ENCODE results near the gene RIMBP2.

DNA sequence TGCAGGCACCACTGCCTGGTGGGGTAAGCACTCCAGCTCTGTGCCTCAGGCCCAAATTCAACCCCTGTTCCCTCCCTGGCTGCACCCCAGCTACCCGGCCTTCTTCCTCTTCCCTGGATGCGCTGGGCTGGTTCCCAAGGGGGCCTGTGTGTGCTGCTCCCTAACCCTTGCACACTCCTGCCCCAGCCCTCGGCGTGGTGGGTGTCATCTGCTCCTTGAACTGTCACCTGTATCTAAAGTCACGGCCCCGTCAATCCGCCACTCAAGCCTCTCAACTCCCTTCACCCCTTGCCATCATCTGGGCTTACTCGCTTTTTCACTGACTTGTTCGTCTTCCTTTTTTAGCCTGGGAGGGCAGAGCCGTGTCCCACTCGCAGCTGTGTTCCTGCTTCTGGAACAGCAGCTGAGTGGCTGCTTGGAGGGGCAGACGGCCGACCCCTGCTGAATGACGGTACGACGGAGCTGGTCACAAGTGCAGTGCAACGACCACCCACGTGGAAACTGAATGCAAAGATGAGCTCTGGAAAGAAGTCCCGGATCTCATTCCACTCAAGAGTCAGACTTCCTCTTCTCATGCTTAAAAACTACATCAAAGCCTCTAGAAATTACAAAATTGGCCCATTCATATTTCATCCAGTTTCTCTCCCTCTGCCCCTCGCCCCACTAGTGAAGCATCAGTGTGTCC is 239.5 kb downstream of the RIMBP2 start:
- no peak for TF ChIP-seq ZNF416 (tag by site-specific recombination; IDR thresholded peaks at IDR 0.05)
- TF ChIP-seq ZNF785 (tag by site-specific recombination; IDR thresholded peaks at IDR 0.05): no peak
- no peak for TF ChIP-seq ZSCAN30 (tag by site-specific recombination; IDR thresholded peaks at IDR 0.05)
- no peak for TF ChIP-seq CTCF (tag by site-specific recombination; IDR thresholded peaks at IDR 0.05)
- TF ChIP-seq ZBTB11 (tag by site-specific recombination; conservative IDR thresholded peaks at IDR 0.05; ENCODE audit: low read depth): no peak
- TF ChIP-seq, protein P1, sequence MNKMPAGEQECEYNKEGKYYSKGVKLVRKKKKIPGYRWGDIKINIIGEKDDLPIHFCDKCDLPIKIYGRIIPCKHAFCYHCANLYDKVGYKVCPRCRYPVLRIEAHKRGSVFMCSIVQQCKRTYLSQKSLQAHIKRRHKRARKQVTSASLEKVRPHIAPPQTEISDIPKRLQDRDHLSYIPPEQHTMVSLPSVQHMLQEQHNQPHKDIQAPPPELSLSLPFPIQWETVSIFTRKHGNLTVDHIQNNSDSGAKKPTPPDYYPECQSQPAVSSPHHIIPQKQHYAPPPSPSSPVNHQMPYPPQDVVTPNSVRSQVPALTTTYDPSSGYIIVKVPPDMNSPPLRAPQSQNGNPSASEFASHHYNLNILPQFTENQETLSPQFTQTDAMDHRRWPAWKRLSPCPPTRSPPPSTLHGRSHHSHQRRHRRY (tag by site-specific recombination; IDR thresholded peaks at IDR 0.05): no peak
- no peak for TF ChIP-seq ZNF548 (tag by site-specific recombination; IDR thresholded peaks at IDR 0.05)
- no peak for TF ChIP-seq ZEB2 (tag by site-specific recombination; IDR thresholded peaks at IDR 0.05)
- no peak for TF ChIP-seq ZNF768 (tag by site-specific recombination; IDR thresholded peaks at IDR 0.05)
- no peak for TF ChIP-seq ZNF747 (tag by site-specific recombination; IDR thresholded peaks at IDR 0.05)
- TF ChIP-seq ZNF138 (tag by site-specific recombination; IDR thresholded peaks at IDR 0.05; ENCODE audit: borderline replicate concordance): no peak
- TF ChIP-seq HOXA7 (CRISPR knock-in tag; IDR thresholded peaks at IDR 0.05; ENCODE audit: borderline replicate concordance): no peak
- no peak for TF ChIP-seq OSR2 (tag by site-specific recombination; IDR thresholded peaks at IDR 0.05)

All from HEK293 (cell line).